Activated CD4-positive, alpha-beta memory T cell treated with anti-CD3 and anti-CD28 coated beads, Interleukin-2, amount 10 ng/mL, durations not matched to agents 7 days and 5 days (primary cell): ENCODE measurements around the gene LHX6. TPM values are rescaled to one million over a fixed set of nuclear protein-coding genes. Genes with fewer than 3 reads are reported as not detected.

Experiments
- CTCF ChIA-PET: fragments of 350-600 bp; sonication (Branson Sonifier 250); formaldehyde crosslinking; loops from one replicate; lab custom pipeline; 2021; ENCODE audit warnings: antibody characterized with exemption, inconsistent platforms; lab: Charles Lee
- POLR2A ChIA-PET: fragments of 350-600 bp; sonication (Branson Sonifier 250); formaldehyde crosslinking; loops from one replicate; lab custom pipeline; 2021; ENCODE audit warnings: antibody characterized with exemption; lab: Charles Lee
- DNase-seq: peaks from one replicate; pipeline ENCODE4 v3.0.0-alpha.2; 2020
- H3K27ac Mint-ChIP-seq: one replicate; pipeline ENCODE4 v1.8.0; 2021; ENCODE audit warnings: mild to moderate bottlenecking, mixed read lengths
- H3K27me3 Mint-ChIP-seq: one replicate; pipeline ENCODE4 v1.8.0; 2021; ENCODE audit warnings: mixed read lengths
- H3K36me3 Mint-ChIP-seq: one replicate; pipeline ENCODE4 v1.8.0; 2021; ENCODE audit warnings: low read depth, mixed read lengths
- H3K4me1 Mint-ChIP-seq: one replicate; pipeline ENCODE4 v1.8.0; 2021; ENCODE audit warnings: mixed read lengths
- H3K4me3 Mint-ChIP-seq: one replicate; pipeline ENCODE4 v1.8.0; 2021; ENCODE audit warnings: mild to moderate bottlenecking, mixed read lengths
- H3K9me3 Mint-ChIP-seq: one replicate; pipeline ENCODE4 v1.8.0; 2021; ENCODE audit warnings: mixed read lengths
- total RNA-seq, 2 experiments: library from RNA; stranded (reverse); gene quantifications; one replicate each; pipeline ENCODE4 v1.2.3, GENCODE V29; 2021

The LHX6 gene
- not detected for total RNA-seq

GRCh38 chr9:122228568-122229484, at the start of gene LHX6:
TSS of gene LHX6 (minus strand) at chr9:122228957. CDS start at chr9:122228740, 217 bp downstream.
- no peak within 1 kb of the TSS for H3K4me3 Mint-ChIP-seq
- H3K9me3 Mint-ChIP-seq = no peaks in the 10 kb centered on the region
- H3K27me3 Mint-ChIP-seq = peaks cover 40% of the 10 kb centered on the region
- H3K27ac Mint-ChIP-seq = no peak within 1 kb of the TSS
- ChIA-PET POLR2A (no interaction called here), CTCF (no interaction called here)
- no peak for DNase-seq
- no peaks in the 10 kb centered on the region for H3K36me3 Mint-ChIP-seq
- H3K4me1 Mint-ChIP-seq = peaks cover 3% of the 10 kb centered on the region

- no peaks in the 10 kb centered on the region for H3K9me3 Mint-ChIP-seq
- POLR2A ChIA-PET = interaction anchor here (0.9 kb wide), 1 partner anchor 26 kb away, joined by 3 read pairs; no protein-coding TSS in a partner anchor
- no peak for DNase-seq
- H3K4me3 Mint-ChIP-seq = no peak overlapping the region
- H3K27ac Mint-ChIP-seq = no peak overlapping the region
- no peaks in the 10 kb centered on the region for H3K27me3 Mint-ChIP-seq
- CTCF ChIA-PET = interaction anchor here (1.9 kb wide), 1 partner anchor 12 kb away, joined by 6 read pairs; the partner anchor contains the start of genes MRRF and RBM18
- H3K4me1 Mint-ChIP-seq = no peaks in the 10 kb centered on the region
- peaks cover 63% of the 10 kb centered on the region for H3K36me3 Mint-ChIP-seq
Measured at GRCh38 chr9:122277285-122277897, 48.6 kb upstream of the LHX6 start.

- Mint-ChIP-seq H3K27me3 (no peaks in the 10 kb centered on the region), H3K27ac (no peak overlapping the region), H3K36me3 (peaks cover 68% of the 10 kb centered on the region), H3K9me3 (no peaks in the 10 kb centered on the region), H3K4me3 (no peak overlapping the region), H3K4me1 (no peaks in the 10 kb centered on the region)
- no peak for DNase-seq
- CTCF ChIA-PET = no interaction called here
- POLR2A ChIA-PET = no interaction called here
Measured at GRCh38 chr9:122276096-122276495, 47.3 kb upstream of the LHX6 start.

- no peaks in the 10 kb centered on the region for H3K9me3 Mint-ChIP-seq
Measured at GRCh38 chr9:122274055-122274454, 45.3 kb upstream of the LHX6 start.

GRCh38 chr9:122268041-122268814, 39.5 kb upstream of the LHX6 start:
- Mint-ChIP-seq H3K9me3 (no peaks in the 10 kb centered on the region), H3K27ac (no peak overlapping the region), H3K27me3 (no peaks in the 10 kb centered on the region), H3K4me3 (no peak overlapping the region), H3K4me1 (peaks cover 25% of the 10 kb centered on the region), H3K36me3 (peaks cover 27% of the 10 kb centered on the region)
- POLR2A ChIA-PET = no interaction called here
- DNase-seq = no peak
- CTCF ChIA-PET = no interaction called here

More at GRCh38 chr9:122274055-122274454, 45.3 kb upstream of the LHX6 start:
- Mint-ChIP-seq H3K27ac (no peak overlapping the region), H3K27me3 (no peaks in the 10 kb centered on the region), H3K4me1 (no peaks in the 10 kb centered on the region), H3K36me3 (peaks cover 58% of the 10 kb centered on the region), H3K4me3 (no peak overlapping the region)
- ChIA-PET CTCF (no interaction called here), POLR2A (interaction anchor here (2.3 kb wide), 1 partner anchor 9 kb away, joined by 8 read pairs; the partner anchor contains the start of genes MRRF and RBM18)
- no peak for DNase-seq

GRCh38 chr9:122265149-122265915, 36.6 kb upstream of the LHX6 start:
- Mint-ChIP-seq H3K4me3 (peak overlapping the region; percentile 94), H3K27ac (peak overlapping the region; percentile 97), H3K9me3 (no peaks in the 10 kb centered on the region), H3K27me3 (no peaks in the 10 kb centered on the region), H3K36me3 (peaks cover 16% of the 10 kb centered on the region), H3K4me1 (peaks cover 42% of the 10 kb centered on the region)
- ChIA-PET CTCF (interaction anchor here (0.9 to 4.4 kb wide), 7 partner anchors 12 to 166 kb away, joined by 3 to 21 read pairs (median 4); no protein-coding TSS in a partner anchor), POLR2A (interaction anchor here (0.9 to 3.7 kb wide), 20 partner anchors 8 to 671 kb away, joined by 3 to 16 read pairs (median 4); partner anchors contain the start of genes MORN5, NDUFA8, PDCL and RC3H2)
- DNase-seq = peak; percentile 43

GRCh38 chr9:122264360-122265148, 35.8 kb upstream of the LHX6 start, which contains the start of the genes MRRF and RBM18:
TSS of gene MRRF (plus strand) at chr9:122264882. CDS start at chr9:122270892, 6,010 bp downstream.
TSS of gene RBM18 (minus strand) at chr9:122264840. CDS start at chr9:122261492, 3,348 bp downstream.
- CTCF ChIA-PET = interaction anchor here (0.9 to 4.4 kb wide), 7 partner anchors 13 to 165 kb away, joined by 3 to 21 read pairs (median 4); no protein-coding TSS in a partner anchor
- Mint-ChIP-seq H3K4me1 (peaks cover 42% of the 10 kb centered on the region), H3K27me3 (no peaks in the 10 kb centered on the region), H3K9me3 (no peaks in the 10 kb centered on the region), H3K27ac (peak within 1 kb of the TSS; percentile 97), H3K36me3 (peaks cover 19% of the 10 kb centered on the region), H3K4me3 (peak within 1 kb of the TSS; percentile 94)
- POLR2A ChIA-PET = interaction anchor here (0.6 to 3.7 kb wide), 22 partner anchors 9 to 991 kb away, joined by 3 to 16 read pairs (median 4); partner anchors contain the start of genes MORN5, NDUFA8, PDCL and RC3H2
- peak; percentile 94 for DNase-seq

GRCh38 chr9:122263699-122264349, 35.1 kb upstream of the LHX6 start:
- H3K4me3 Mint-ChIP-seq = peak overlapping the region; percentile 94
- POLR2A ChIA-PET = interaction anchor here (0.6 to 3.7 kb wide), 12 partner anchors 10 to 991 kb away, joined by 3 to 16 read pairs (median 5); partner anchors contain the start of genes MORN5, NDUFA8, RC3H2 and TTLL11
- H3K27ac Mint-ChIP-seq = peak overlapping the region; percentile 97
- CTCF ChIA-PET = interaction anchor here (1.3 to 4.4 kb wide), 5 partner anchors 14 to 141 kb away, joined by 3 to 21 read pairs (median 4); no protein-coding TSS in a partner anchor
- H3K27me3 Mint-ChIP-seq = no peaks in the 10 kb centered on the region
- DNase-seq = no peak
- H3K36me3 Mint-ChIP-seq = peaks cover 25% of the 10 kb centered on the region
- H3K4me1 Mint-ChIP-seq = peaks cover 42% of the 10 kb centered on the region
- H3K9me3 Mint-ChIP-seq = no peaks in the 10 kb centered on the region

GRCh38 chr9:122262073-122262472, 33.3 kb upstream of the LHX6 start:
- H3K36me3 Mint-ChIP-seq = peaks cover 35% of the 10 kb centered on the region
- no peaks in the 10 kb centered on the region for H3K27me3 Mint-ChIP-seq
- no peak overlapping the region for H3K4me3 Mint-ChIP-seq
- no peak for DNase-seq
- POLR2A ChIA-PET = interaction anchor here (1.1 kb wide), 1 partner anchor 26 kb away, joined by 3 read pairs; no protein-coding TSS in a partner anchor
- CTCF ChIA-PET = interaction anchor here (4.4 kb wide), 1 partner anchor 137 kb away, joined by 21 read pairs; no protein-coding TSS in a partner anchor
- H3K9me3 Mint-ChIP-seq = no peaks in the 10 kb centered on the region
- no peak overlapping the region for H3K27ac Mint-ChIP-seq
- H3K4me1 Mint-ChIP-seq = peaks cover 38% of the 10 kb centered on the region

- H3K27ac Mint-ChIP-seq = no peak overlapping the region
- H3K4me1 Mint-ChIP-seq = peaks cover 38% of the 10 kb centered on the region
- ChIA-PET CTCF (interaction anchor here (4.4 kb wide), 1 partner anchor 136 kb away, joined by 21 read pairs; no protein-coding TSS in a partner anchor), POLR2A (no interaction called here)
- no peak for DNase-seq
- H3K36me3 Mint-ChIP-seq = peaks cover 34% of the 10 kb centered on the region
- no peaks in the 10 kb centered on the region for H3K9me3 Mint-ChIP-seq
- no peaks in the 10 kb centered on the region for H3K27me3 Mint-ChIP-seq
- no peak overlapping the region for H3K4me3 Mint-ChIP-seq
Measured at GRCh38 chr9:122261469-122261881, 32.7 kb upstream of the LHX6 start.
